HepG2 (cell line): ENCODE measurements around the gene CEP57L1. TPM values are rescaled to one million over a fixed set of nuclear protein-coding genes. Genes with fewer than 3 reads are reported as not detected.

Source experiments
- AKNA ChIP-seq: sonication (generic); formaldehyde crosslinking; IDR thresholded peaks from 2 replicates; pipeline ENCODE4 v1.4.0; 2020; ENCODE audit warnings: missing genetic modification reagents, borderline replicate concordance
- CENPT ChIP-seq: sonication (generic); formaldehyde crosslinking; IDR thresholded peaks from 2 replicates; pipeline ENCODE4 v1.8.0; 2022; ENCODE audit warnings: low read depth, mild to moderate bottlenecking, moderate library complexity, missing genetic modification reagents
- STAG1 ChIP-seq: sonication (generic); formaldehyde crosslinking; IDR thresholded peaks from 2 replicates; pipeline ENCODE4 v1.4.0; 2020; ENCODE audit warnings: missing genetic modification reagents
- ZNF20 ChIP-seq: sonication (generic); formaldehyde crosslinking; IDR thresholded peaks from 2 replicates; pipeline ENCODE4 v1.4.0; 2020; ENCODE audit warnings: mild to moderate bottlenecking, moderate library complexity, missing genetic modification reagents
- ZNF558 ChIP-seq: sonication (generic); formaldehyde crosslinking; IDR thresholded peaks from 2 replicates; pipeline ENCODE4 v1.9.0; 2022; ENCODE audit warnings: mild to moderate bottlenecking, missing genetic modification reagents, borderline replicate concordance
- ZNF773 ChIP-seq: sonication (generic); formaldehyde crosslinking; IDR thresholded peaks from 2 replicates; pipeline ENCODE4 v1.4.0; 2020; ENCODE audit warnings: missing genetic modification reagents, borderline replicate concordance
- polyA plus RNA-seq, 8 experiments: library from polyadenylated mRNA; depleted of rRNA in 3 of 8; stranded (reverse) in 7 of 8; unstranded in 1 of 8; fragments of >200 nt; fragmentation: Illumina TruSeq in 4 of 8; extraction: Trizol in 4 of 8; gene quantifications; 2 replicates each; pipeline versions ENCODE4 v1.2.1 to v1.2.3, GENCODE V29; 2011 to 2016; ENCODE audit warnings: low read depth in 4 of 8, missing spikeins in 1 of 8, mixed read lengths in 1 of 8; ENCODE audit not compliant: insufficient read depth in 1 of 8
- total RNA-seq, 5 experiments: library from RNA; depleted of rRNA; stranded (reverse); fragments of >200 nt; fragmentation: Illumina TruSeq; extraction: Trizol; gene quantifications; 2 replicates each; pipeline ENCODE4 v1.2.3, GENCODE V29; 2016; ENCODE audit warnings: low read depth in 1 of 5
- TF ChIP-seq, protein P1 (sequence below), 2 experiments: fragments of 450-650 bp in 1 of 2; sonication (generic) in 1 of 2; formaldehyde crosslinking in 1 of 2; IDR thresholded peaks; 2 replicates each; pipeline versions ENCODE4 v1.6.1 to v1.8.0; 2016 to 2022; ENCODE audit warnings: antibody characterized with exemption in 1 of 2, mild to moderate bottlenecking in 1 of 2, missing genetic modification reagents in 1 of 2

The CEP57L1 gene
- total and polyA plus RNA-seq, 2 of the 13 experiments (the other 11 are each of a cell fraction or from before 2014, with no cell fraction given): 7.7 to 15.5 TPM

GRCh38 chr6:109183109-109183650 is 87.9 kb downstream of the CEP57L1 start (continued):
- TF ChIP-seq, protein P1, sequence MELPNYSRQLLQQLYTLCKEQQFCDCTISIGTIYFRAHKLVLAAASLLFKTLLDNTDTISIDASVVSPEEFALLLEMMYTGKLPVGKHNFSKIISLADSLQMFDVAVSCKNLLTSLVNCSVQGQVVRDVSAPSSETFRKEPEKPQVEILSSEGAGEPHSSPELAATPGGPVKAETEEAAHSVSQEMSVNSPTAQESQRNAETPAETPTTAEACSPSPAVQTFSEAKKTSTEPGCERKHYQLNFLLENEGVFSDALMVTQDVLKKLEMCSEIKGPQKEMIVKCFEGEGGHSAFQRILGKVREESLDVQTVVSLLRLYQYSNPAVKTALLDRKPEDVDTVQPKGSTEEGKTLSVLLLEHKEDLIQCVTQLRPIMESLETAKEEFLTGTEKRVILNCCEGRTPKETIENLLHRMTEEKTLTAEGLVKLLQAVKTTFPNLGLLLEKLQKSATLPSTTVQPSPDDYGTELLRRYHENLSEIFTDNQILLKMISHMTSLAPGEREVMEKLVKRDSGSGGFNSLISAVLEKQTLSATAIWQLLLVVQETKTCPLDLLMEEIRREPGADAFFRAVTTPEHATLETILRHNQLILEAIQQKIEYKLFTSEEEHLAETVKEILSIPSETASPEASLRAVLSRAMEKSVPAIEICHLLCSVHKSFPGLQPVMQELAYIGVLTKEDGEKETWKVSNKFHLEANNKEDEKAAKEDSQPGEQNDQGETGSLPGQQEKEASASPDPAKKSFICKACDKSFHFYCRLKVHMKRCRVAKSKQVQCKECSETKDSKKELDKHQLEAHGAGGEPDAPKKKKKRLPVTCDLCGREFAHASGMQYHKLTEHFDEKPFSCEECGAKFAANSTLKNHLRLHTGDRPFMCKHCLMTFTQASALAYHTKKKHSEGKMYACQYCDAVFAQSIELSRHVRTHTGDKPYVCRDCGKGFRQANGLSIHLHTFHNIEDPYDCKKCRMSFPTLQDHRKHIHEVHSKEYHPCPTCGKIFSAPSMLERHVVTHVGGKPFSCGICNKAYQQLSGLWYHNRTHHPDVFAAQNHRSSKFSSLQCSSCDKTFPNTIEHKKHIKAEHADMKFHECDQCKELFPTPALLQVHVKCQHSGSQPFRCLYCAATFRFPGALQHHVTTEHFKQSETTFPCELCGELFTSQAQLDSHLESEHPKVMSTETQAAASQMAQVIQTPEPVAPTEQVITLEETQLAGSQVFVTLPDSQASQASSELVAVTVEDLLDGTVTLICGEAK (IDR thresholded peaks at IDR 0.05): no peak
- TF ChIP-seq, protein P1 (CRISPR knock-in tag; IDR thresholded peaks at IDR 0.05): no peak
- no peak for TF ChIP-seq ZNF773 (CRISPR knock-in tag)
- no peak for TF ChIP-seq ZNF20 (CRISPR knock-in tag)
- no peak for TF ChIP-seq CENPT (CRISPR knock-in tag)
- no peak for TF ChIP-seq AKNA (CRISPR knock-in tag)
- TF ChIP-seq STAG1 (CRISPR knock-in tag): peak; percentile 44; the same call in 1 of the 2 replicates
- TF ChIP-seq ZNF558: no peak
- TF ChIP-seq, all 625 proteins: peak for 3
